Activated CD8-positive, alpha-beta memory T cell treated with anti-CD3 and anti-CD28 coated beads, Interleukin-2, amount 50 U/mL, for 4 hours (primary cell): Measurements from ENCODE around the gene KRTAP10-4.

Source experiments
- DNase-seq: peaks from one replicate; pipeline ENCODE4 v3.0.0-alpha.2; 2020

Gene KRTAP10-4

GRCh38 chr21:44618909-44619308 is 45.4 kb downstream of the KRTAP10-4 start:
- DNase-seq: peak; percentile 54

- DNase-seq: no peak
Measured at GRCh38 chr21:44619886-44620285, 46.4 kb downstream of the KRTAP10-4 start.

GRCh38 chr21:44623575-44623974 is 50.0 kb downstream of the KRTAP10-4 start:
- no peak for DNase-seq
